ENCODE measurements around the gene FNIP2. TPM values are rescaled to one million over a fixed set of nuclear protein-coding genes. Genes with fewer than 3 reads are reported as not detected.
"Not testable (repeated sequence)": the region's sequence is repeated elsewhere in the genome, so short reads cannot be mapped to it uniquely, and the experiment has no call there.

FNIP2 gene
- total RNA-seq, 6 experiments from 2014 or later = 14.1 to 22.2 (median 18.2) TPM

DNA sequence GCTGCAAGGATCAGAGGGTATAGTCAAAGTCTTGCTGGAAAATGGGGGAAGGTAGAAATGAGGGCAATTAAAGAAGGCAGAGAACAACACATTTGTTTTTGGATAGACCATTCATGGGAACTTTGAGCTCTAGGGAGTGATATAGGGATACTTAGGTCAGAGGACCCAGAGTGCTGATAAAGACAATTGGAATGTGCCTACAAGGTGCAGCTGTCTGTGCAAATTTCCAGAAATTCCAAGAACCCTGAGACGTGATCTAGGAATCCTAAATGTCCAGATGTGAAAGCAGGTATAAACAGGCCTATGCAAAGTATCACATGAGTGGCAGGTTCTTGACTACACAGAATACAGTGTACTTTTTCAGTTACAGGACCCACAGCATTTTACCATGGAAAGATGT is 24.2 kb downstream of the FNIP2 start:
- peaks cover 60% of the 10 kb centered on the region for H3K4me1 Mint-ChIP-seq (ENCODE audit: low read depth)
- no peaks in the 10 kb centered on the region; the same call in 1 of the 2 replicates for H3K36me3 Mint-ChIP-seq (ENCODE audit: low read depth)
- TF ChIP-seq, protein P1, sequence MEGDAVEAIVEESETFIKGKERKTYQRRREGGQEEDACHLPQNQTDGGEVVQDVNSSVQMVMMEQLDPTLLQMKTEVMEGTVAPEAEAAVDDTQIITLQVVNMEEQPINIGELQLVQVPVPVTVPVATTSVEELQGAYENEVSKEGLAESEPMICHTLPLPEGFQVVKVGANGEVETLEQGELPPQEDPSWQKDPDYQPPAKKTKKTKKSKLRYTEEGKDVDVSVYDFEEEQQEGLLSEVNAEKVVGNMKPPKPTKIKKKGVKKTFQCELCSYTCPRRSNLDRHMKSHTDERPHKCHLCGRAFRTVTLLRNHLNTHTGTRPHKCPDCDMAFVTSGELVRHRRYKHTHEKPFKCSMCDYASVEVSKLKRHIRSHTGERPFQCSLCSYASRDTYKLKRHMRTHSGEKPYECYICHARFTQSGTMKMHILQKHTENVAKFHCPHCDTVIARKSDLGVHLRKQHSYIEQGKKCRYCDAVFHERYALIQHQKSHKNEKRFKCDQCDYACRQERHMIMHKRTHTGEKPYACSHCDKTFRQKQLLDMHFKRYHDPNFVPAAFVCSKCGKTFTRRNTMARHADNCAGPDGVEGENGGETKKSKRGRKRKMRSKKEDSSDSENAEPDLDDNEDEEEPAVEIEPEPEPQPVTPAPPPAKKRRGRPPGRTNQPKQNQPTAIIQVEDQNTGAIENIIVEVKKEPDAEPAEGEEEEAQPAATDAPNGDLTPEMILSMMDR (IDR thresholded peaks at IDR 0.05) = no peak
- no peak for DNase-seq
- H3K27me3 Mint-ChIP-seq (ENCODE audit: insufficient read depth) = no peaks in the 10 kb centered on the region
- no peak overlapping the region for H3K27ac Mint-ChIP-seq
- no peaks in the 10 kb centered on the region for H3K9me3 Mint-ChIP-seq
- H3K4me3 Mint-ChIP-seq = no peak overlapping the region

DNA sequence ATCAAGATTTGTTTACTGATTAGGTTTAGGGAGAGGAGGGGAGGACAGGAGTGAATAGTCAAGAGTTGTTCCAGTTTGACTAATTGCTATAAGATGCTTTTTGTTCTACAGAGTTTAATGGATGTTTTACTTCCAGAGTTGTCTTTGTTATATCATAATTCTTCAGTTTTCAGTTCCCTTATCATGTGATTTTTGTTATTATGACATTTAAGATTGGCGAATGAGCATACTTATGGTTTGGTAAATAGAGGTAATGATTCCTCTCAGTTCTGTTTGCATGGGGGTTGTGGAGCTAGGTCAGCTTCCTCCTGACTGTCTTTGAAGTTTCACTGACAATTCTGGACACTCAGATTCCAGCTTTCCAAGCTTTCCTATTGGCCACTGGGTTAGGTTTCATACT is 24.6 kb downstream of the FNIP2 start:
- H3K4me1 Mint-ChIP-seq (ENCODE audit: low read depth) = peaks cover 60% of the 10 kb centered on the region
- not testable (repeated sequence) for H3K36me3 Mint-ChIP-seq (ENCODE audit: low read depth); DNase-seq; H3K27me3 Mint-ChIP-seq (ENCODE audit: insufficient read depth); H3K27ac Mint-ChIP-seq; H3K4me3 Mint-ChIP-seq; H3K9me3 Mint-ChIP-seq

DNA sequence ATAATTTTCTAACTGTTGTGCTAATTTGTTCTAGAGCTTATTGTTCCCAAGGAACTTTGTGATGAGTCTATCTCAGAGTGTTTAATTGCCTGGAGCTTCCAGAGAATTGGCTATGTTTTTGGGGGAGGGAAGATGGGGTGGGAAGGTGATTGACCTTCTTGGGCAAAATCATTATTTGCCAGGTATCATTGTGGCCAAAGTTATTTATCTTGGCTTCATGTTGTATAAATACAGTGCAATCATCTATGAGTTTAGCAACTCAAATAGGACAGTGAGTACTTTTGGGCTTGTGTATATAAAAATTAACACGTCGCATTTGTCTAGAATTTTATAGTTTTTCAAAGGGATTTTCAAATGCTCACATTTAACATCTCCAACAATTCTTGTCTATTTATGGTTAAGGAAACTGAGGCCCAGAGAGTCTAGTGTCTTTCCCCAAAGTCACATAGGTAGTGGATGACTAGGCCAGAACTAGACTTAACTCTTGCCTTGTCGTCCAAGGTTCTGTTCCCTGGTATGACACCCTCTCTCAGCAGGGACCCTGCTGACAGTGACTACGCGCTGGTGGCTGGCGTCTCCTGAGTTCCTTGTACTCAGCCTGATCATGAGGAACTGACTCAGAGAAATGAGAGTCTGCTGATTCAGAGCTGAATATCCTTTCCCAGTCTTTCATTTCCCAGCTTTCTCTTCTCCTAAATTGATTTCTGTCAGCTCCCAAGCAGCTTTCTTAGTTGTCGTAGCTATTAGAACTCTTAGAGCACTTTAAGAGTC is 27.7 kb downstream of the FNIP2 start:
- H3K27ac Mint-ChIP-seq = peak overlapping the region; percentile 89
- H3K27me3 Mint-ChIP-seq (ENCODE audit: insufficient read depth) = no peaks in the 10 kb centered on the region
- TF ChIP-seq, protein P1 (IDR thresholded peaks at IDR 0.05) = no peak
- DNase-seq = peak; percentile 66
- peaks cover 63% of the 10 kb centered on the region for H3K4me1 Mint-ChIP-seq (ENCODE audit: low read depth)
- H3K4me3 Mint-ChIP-seq = peak overlapping the region; percentile 37
- no peaks in the 10 kb centered on the region; the same call in 1 of the 2 replicates for H3K36me3 Mint-ChIP-seq (ENCODE audit: low read depth)
- no peaks in the 10 kb centered on the region for H3K9me3 Mint-ChIP-seq

DNA sequence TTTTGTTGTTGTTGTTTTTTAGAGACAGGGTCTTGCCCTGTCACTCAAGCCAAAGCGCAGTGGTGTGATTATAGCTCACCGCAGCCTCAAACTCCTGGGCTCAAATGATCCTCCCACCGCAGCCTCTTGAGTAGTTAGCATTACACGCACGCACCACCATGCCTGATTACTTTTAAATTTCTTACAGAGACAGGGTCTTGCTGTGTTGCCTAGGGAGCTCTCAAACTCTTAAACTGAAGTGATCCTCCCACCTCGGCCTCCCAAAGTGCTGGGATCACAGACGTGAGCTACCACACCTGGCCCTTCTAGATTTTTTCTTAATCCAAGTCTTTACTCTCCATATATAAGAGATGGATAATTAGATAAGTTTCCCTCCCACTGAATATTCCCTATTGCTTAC is 29.2 kb downstream of the FNIP2 start:
- Mint-ChIP-seq H3K9me3 (no peaks in the 10 kb centered on the region), H3K4me3 (no peak overlapping the region), H3K27ac (peak overlapping the region; percentile 27; the same call in 1 of the 2 replicates), H3K4me1 (ENCODE audit: low read depth) (peaks cover 48% of the 10 kb centered on the region), H3K27me3 (ENCODE audit: insufficient read depth) (no peaks in the 10 kb centered on the region), H3K36me3 (ENCODE audit: low read depth) (no peaks in the 10 kb centered on the region; the same call in 1 of the 2 replicates)
- DNase-seq = no peak
- TF ChIP-seq, protein P1 (IDR thresholded peaks at IDR 0.05) = no peak

DNA sequence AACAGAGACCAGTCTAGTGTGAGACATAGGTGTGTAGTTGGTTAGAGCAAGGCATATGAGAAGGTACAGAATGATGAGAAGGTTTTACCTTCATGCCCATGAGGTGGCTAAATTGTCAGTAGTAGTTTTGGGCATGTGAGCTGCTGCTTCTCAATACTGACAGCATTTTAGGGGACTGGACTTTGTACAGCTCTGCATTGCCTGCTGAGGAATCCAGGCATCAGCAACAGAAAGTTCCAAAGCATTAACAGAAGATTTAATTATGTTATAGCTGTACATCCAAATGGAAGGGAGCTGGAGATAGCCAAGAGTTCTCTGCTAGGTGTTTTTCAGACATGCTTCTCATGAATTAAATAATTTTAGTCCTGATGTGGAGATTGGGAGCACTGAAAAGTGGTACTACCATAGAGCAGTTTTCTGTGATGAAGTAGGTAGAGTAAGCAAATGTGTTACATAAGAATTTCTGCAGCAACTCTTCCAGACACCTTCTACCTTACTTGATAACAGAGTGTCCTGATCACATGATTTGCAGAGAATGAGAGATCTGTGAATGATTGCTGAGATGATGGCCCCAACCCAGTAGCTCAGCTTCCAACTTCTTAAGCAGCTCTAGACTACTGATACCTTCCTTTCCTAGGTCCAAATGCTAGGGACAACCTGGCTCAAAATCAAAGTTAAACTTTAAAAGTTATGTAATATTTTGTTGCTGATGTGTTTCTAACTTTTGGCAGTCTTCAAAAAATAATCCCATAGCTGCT is 30.4 kb downstream of the FNIP2 start:
- no peak overlapping the region for H3K27ac Mint-ChIP-seq
- no peaks in the 10 kb centered on the region for H3K9me3 Mint-ChIP-seq
- H3K27me3 Mint-ChIP-seq (ENCODE audit: insufficient read depth) = no peaks in the 10 kb centered on the region
- H3K4me1 Mint-ChIP-seq (ENCODE audit: low read depth) = peaks cover 42% of the 10 kb centered on the region
- DNase-seq = no peak
- TF ChIP-seq, protein P1 (IDR thresholded peaks at IDR 0.05) = no peak
- H3K4me3 Mint-ChIP-seq = no peak overlapping the region
- H3K36me3 Mint-ChIP-seq (ENCODE audit: low read depth) = no peaks in the 10 kb centered on the region; the same call in 1 of the 2 replicates

DNA sequence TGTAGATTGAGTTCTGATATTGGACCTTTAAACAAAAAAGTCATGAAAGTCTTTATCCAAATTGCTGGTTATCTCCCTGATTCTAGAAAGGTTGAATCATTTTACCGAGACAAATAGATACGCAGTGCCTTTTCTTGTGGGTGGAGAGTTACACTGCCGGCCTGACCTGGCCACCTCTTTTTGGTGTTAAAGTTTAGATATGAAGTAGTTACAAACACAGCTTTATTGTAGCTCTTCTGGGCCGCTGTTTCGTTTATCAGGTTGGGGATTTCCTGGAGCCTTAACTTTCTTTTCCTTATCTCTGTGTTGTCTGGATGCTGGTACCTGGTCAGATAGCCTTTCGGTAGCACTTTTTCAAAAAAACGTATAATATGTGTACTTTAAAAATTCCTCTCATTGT is 31.0 kb downstream of the FNIP2 start:
- TF ChIP-seq, protein P1 (IDR thresholded peaks at IDR 0.05) = no peak
- H3K27ac Mint-ChIP-seq = no peak overlapping the region
- H3K9me3 Mint-ChIP-seq = no peaks in the 10 kb centered on the region
- H3K4me1 Mint-ChIP-seq (ENCODE audit: low read depth) = peaks cover 47% of the 10 kb centered on the region
- DNase-seq = no peak
- H3K27me3 Mint-ChIP-seq (ENCODE audit: insufficient read depth) = no peaks in the 10 kb centered on the region
- H3K36me3 Mint-ChIP-seq (ENCODE audit: low read depth) = no peaks in the 10 kb centered on the region; the same call in 1 of the 2 replicates
- H3K4me3 Mint-ChIP-seq = no peak overlapping the region
